Activated T-helper 1 cell treated with anti-CD3 and anti-CD28 coated beads, Interleukin-12 subunit alpha, Interleukin-12 subunit beta, Interleukin-2, Interleukin-4 antibody, amounts not matched to agents 30 ng/mL and 10 ng/mL and 1 ng/mL, durations not matched to agents 14 hours and 24 hours and 36 hours (primary cell): ENCODE measurements around the gene HOXA4. TPM values are rescaled to one million over a fixed set of nuclear protein-coding genes. Genes with fewer than 3 reads are reported as not detected.

Experiments used
- DNase-seq: peaks from one replicate; pipeline ENCODE4 v3.0.0; 2021; ENCODE audit warnings: low spot score
- H3K27ac Mint-ChIP-seq: one replicate; pipeline ENCODE4 v1.8.0; 2021; ENCODE audit warnings: mild to moderate bottlenecking, mixed read lengths
- H3K27me3 Mint-ChIP-seq: one replicate; pipeline ENCODE4 v1.8.0; 2022; ENCODE audit warnings: mild to moderate bottlenecking, moderate library complexity, mixed read lengths; ENCODE audit not compliant: insufficient read depth
- H3K36me3 Mint-ChIP-seq: one replicate; pipeline ENCODE4 v1.8.0; 2021; ENCODE audit warnings: low read depth, mixed read lengths
- H3K4me1 Mint-ChIP-seq: one replicate; pipeline ENCODE4 v1.8.0; 2021; ENCODE audit warnings: low read depth, mixed read lengths
- H3K4me3 Mint-ChIP-seq: one replicate; pipeline ENCODE4 v1.8.0; 2021; ENCODE audit warnings: mild to moderate bottlenecking, moderate library complexity, mixed read lengths
- H3K9me3 Mint-ChIP-seq: one replicate; pipeline ENCODE4 v1.8.0; 2021; ENCODE audit warnings: mixed read lengths
- intact Hi-C: fragments of 100-400 bp; cut with micrococcal nuclease; formaldehyde crosslinking; loops from one replicate; pipeline ENCODE4 v1.15.1; 2024
- total RNA-seq: library from RNA; stranded (reverse); gene quantifications from 2 replicates; pipeline ENCODE4 v1.2.3, GENCODE V29; 2022

The HOXA4 gene
- total RNA-seq, 1 donor from 2014 or later, result not detected

DNA sequence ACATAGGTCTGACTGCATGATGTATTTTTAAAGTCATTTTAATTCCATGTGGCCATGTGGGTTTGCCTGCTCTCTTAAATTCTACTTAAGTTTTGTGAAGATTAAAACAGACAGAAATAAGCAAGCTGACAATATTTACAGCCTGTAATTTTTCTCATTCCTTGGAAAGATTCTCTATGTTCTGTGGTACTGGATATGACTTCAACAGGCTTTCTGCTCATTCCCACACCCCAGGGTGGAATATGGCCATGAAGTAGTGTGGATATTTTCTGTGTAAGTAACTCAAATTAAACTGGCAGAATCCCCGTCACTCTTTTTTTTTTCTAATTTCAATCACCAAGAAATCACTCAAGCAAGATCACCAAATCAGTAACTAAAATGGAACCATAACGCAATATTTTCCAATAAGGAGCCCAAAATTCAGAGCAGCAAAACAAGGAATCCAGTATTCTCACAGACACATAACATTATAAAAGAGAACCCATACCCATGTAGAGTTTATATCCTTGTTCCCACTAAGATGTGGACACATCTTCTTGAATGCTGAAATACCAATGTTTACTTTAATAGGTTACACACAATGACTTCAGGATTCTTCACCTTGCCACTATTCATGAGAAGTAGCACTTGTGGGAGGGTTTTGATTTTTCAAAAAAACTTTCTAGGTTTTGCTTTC, 7.2 kb upstream of the HOXA4 start:
- peaks cover 33% of the 10 kb centered on the region for H3K4me1 Mint-ChIP-seq
- no peak overlapping the region for H3K27ac Mint-ChIP-seq
- H3K27me3 Mint-ChIP-seq, result peaks cover 33% of the 10 kb centered on the region
- intact Hi-C loops, result no loop called here
- peaks cover 3% of the 10 kb centered on the region for H3K36me3 Mint-ChIP-seq
- no peak for DNase-seq
- no peaks in the 10 kb centered on the region for H3K9me3 Mint-ChIP-seq
- no peak overlapping the region for H3K4me3 Mint-ChIP-seq

DNA sequence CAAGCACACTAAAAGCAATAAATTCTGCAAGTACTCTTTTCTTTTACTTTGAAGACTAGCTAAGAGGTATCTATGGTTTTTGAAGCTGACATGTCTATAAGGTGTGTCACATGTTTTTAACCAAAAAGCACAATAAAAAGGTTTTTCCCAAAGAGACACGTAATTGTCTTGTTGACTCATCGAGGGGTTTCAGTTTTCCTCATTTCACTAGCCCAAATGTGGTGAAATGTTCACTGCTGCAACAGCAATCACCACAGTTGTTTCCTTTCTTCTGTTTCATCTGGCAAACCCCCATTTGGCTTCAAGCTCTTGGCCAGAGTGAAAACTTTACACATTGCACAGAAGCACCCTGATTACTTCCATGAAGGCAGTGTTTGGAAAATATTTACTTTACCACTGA, 3.8 kb upstream of the HOXA4 start:
- Mint-ChIP-seq H3K36me3 (peaks cover 3% of the 10 kb centered on the region), H3K27me3 (peaks cover 36% of the 10 kb centered on the region), H3K4me3 (peak overlapping the region; percentile 56), H3K9me3 (no peaks in the 10 kb centered on the region), H3K27ac (peak overlapping the region; percentile 30), H3K4me1 (peaks cover 33% of the 10 kb centered on the region)
- no peak for DNase-seq
- intact Hi-C loops, result loop anchor here (1.0 to 5.0 kb wide), 5 partner anchors 16 to 1018 kb away; partner anchors contain the start of gene SKAP2

DNA sequence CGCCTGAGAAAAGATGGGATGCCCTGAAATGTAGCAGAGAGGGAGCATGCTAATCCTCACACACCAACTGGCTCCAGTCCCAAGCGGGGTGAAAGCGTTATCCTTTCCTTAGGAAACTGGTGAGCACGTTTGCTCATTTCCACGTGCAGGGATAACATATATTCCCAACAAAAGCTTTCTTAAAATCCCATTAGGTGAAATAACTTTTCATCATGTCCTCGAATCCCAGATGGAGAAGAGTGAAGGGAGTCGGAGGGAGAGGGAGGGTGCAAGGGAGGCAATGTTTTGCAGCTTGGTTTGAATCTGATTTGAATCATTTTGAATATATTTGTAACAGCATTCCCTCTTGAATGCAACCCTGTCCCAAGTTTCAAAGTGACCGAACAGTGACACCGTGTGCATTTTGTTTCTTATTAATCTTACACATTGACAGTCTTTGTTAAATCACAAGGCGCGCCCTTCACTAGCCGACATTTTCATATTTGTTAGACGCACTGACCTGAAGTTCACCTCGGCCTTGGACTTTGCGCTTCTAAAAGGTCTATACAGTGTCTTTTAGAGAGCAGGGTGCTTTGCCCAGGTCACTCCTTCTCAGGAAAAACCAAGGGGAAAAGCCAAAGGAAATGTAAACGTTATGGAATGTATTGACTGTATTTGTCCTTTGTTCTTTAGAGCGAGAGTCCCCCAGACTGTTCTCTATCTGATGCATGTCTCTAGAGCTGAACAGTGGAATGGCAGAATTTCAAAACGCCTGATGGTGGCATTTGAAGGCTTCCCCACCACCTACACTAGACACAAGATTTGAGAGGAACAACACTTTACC, 3.1 kb upstream of the HOXA4 start:
- peaks cover 38% of the 10 kb centered on the region for H3K27me3 Mint-ChIP-seq
- peak overlapping the region; percentile 20 for H3K4me3 Mint-ChIP-seq
- intact Hi-C loops, result loop anchor here (1.0 to 5.0 kb wide), 5 partner anchors 17 to 1019 kb away; partner anchors contain the start of gene SKAP2
- peaks cover 3% of the 10 kb centered on the region for H3K36me3 Mint-ChIP-seq
- DNase-seq, result no peak
- no peaks in the 10 kb centered on the region for H3K9me3 Mint-ChIP-seq
- peak overlapping the region; percentile 31 for H3K27ac Mint-ChIP-seq
- H3K4me1 Mint-ChIP-seq, result peaks cover 33% of the 10 kb centered on the region

DNA sequence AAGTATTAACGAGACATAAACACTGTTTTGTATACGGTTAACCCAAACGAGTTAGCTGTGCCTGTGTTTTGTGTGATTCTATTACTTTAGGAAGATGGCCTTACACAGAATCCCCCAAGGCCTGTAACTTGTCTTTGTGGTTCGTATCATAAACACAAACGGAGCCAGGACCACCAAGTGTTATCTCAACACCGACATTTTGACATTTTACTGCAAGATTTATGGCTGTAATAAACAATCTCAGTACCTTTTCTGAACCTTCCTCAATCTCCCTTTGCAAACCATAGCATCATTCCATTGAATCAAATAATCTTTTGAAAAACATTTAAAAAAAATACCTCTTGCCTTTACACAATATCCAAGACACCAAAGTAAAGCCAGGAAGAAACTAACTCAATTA, 2.4 kb upstream of the HOXA4 start:
- Mint-ChIP-seq H3K4me1 (peaks cover 33% of the 10 kb centered on the region), H3K36me3 (peaks cover 3% of the 10 kb centered on the region), H3K27ac (no peak overlapping the region), H3K9me3 (no peaks in the 10 kb centered on the region), H3K4me3 (no peak overlapping the region), H3K27me3 (peaks cover 39% of the 10 kb centered on the region)
- no peak for DNase-seq
- intact Hi-C loops, result loop anchor here (5.0 kb wide), 1 partner anchor 1019 kb away; no protein-coding TSS in a partner anchor

DNA sequence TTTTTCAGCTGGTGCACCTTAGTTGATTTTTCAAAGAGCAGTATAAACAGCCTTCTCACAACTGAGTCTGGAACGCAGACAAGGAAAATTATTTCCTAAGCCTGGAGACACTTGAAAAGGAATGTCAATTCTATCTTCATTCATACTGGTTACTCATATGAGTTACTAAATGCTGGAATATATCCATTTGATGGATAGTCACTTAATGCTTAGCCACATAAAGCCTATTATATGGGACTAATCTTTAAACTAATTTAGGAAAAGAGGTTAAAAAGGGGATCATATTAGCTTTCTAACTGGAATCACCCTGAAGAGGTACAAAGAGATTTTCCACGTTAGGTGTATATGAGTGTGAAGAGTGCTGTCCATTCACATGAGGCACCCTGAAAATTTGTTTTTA, 1.7 kb upstream of the HOXA4 start:
- Mint-ChIP-seq H3K9me3 (no peaks in the 10 kb centered on the region), H3K27ac (no peak overlapping the region), H3K4me1 (peaks cover 33% of the 10 kb centered on the region), H3K36me3 (peaks cover 3% of the 10 kb centered on the region), H3K4me3 (no peak overlapping the region), H3K27me3 (peaks cover 46% of the 10 kb centered on the region)
- intact Hi-C loops, result loop anchor here (5.0 kb wide), 1 partner anchor 1020 kb away; no protein-coding TSS in a partner anchor
- no peak for DNase-seq

DNA sequence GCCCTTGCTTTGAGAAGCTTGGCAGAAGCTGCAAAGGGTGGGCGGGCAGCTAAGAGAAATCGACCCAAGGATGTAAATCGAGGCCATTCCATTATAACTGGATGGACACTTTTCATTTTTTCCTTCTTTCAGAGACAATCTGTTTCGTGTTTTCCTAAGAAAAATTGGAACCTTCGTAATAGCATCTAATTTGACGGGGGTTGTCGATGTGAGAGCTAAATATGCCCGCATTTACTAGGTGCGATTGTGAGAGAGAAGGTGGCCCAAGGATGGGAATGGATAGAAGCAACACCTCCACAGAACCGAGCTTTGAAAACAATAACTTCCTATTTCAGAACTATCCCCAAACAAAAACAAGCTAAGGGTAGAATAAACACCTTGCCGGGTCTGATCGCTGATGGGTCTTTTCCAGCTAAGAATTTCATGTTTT, 848 bp upstream of the HOXA4 start:
- Mint-ChIP-seq H3K36me3 (peaks cover 3% of the 10 kb centered on the region), H3K9me3 (no peaks in the 10 kb centered on the region), H3K4me1 (peaks cover 33% of the 10 kb centered on the region), H3K27ac (no peak overlapping the region), H3K27me3 (peaks cover 49% of the 10 kb centered on the region), H3K4me3 (peak overlapping the region; percentile 33)
- DNase-seq, result no peak
- intact Hi-C loops, result loop anchor here (5.0 kb wide), 1 partner anchor 1021 kb away; no protein-coding TSS in a partner anchor

DNA sequence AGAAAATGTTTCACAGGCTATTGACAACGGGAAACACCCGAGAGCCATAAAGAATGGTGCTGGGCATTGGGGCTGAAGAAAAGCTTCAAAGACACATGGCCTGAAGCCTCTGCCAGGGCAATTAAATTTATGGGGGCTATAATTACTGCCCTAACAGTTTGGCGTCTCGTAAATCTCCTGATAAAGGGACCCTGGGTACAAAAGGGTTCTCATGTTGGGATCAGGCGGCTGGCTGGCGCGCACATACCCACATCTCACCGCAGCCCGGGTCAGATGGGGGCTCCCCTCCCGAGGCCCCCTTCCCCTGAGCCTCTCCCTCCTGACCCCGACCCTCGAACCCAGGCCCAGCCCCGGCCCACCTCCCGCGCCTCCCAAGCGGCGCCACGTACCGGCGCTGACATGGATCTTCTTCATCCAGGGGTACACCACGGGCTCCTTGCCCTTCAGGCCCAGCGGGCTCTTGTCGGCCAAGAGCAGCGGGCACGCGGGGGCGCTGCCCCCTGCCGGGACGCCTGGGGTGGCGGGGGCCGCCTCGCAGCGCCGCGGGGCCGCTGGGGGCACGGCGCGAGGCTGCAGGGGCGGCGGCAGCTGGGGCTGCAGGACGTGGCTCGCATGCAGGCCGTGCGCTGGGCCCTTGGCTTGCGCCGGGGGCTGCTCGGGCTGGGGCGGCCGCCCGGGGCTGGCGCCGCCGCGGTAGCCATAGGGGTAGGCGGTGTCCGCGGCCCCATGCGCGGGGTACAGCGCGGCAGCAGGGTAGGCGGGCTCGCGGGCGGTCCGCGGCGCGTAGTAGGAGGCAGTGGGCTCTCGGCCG, 623 bp downstream of the HOXA4 start:
- Mint-ChIP-seq H3K27me3 (peaks cover 53% of the 10 kb centered on the region), H3K27ac (no peak overlapping the region), H3K36me3 (peaks cover 3% of the 10 kb centered on the region)

DNA sequence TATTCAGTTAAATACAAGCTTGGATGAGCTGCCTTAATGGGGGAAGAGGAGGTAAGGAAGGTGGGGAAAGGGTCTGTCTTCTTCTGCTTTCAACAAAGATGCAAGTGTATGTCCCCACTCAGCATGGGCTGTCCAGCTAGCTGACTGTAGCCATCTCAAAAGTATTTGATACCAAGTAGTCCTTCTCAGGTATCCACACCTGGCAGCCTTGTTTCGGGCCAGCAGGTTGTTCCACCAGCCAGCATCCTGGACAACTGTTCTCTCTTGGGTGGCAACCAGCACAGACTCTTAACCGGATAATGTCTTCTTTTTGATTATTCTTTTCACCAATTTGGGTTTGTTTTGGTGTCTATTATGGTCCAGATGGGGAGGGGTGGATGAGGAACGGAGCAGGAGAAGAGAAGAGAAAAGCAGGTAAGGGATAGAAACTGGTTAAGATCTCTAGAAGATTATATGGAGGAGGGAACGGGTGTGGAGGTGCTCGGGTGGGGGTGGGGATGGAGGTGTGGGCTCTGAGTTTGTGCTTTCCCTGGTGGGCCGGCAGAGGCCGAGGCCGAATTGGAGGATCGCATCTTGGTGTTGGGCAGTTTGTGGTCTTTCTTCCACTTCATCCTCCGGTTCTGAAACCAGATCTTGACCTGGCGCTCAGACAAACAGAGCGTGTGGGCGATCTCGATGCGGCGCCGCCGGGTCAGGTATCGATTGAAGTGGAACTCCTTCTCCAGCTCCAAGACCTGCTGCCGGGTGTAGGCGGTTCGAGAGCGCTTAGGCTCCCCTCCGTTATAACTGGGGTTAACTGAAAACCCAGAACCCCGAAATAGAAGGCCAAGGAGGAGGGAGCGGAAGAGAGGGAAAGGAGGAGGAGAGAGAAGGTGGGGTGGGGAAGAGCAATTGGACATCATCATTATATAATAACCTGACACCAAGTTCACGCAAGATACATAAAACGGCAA, 1.5 kb downstream of the HOXA4 start:
- Mint-ChIP-seq H3K4me3 (peak overlapping the region; percentile 15), H3K4me1 (peaks cover 10% of the 10 kb centered on the region), H3K36me3 (peaks cover 3% of the 10 kb centered on the region), H3K27ac (no peak overlapping the region), H3K9me3 (no peaks in the 10 kb centered on the region), H3K27me3 (peaks cover 54% of the 10 kb centered on the region)
- intact Hi-C loops, result no loop called here
- no peak for DNase-seq

More for the DNA sequence above, 623 bp downstream of the HOXA4 start:
- no peaks in the 10 kb centered on the region for H3K9me3 Mint-ChIP-seq
- no peak for DNase-seq
- peaks cover 19% of the 10 kb centered on the region for H3K4me1 Mint-ChIP-seq
- peak overlapping the region; percentile 15 for H3K4me3 Mint-ChIP-seq
- intact Hi-C loops, result loop anchor here (5.0 kb wide), 1 partner anchor 1022 kb away; no protein-coding TSS in a partner anchor

DNA sequence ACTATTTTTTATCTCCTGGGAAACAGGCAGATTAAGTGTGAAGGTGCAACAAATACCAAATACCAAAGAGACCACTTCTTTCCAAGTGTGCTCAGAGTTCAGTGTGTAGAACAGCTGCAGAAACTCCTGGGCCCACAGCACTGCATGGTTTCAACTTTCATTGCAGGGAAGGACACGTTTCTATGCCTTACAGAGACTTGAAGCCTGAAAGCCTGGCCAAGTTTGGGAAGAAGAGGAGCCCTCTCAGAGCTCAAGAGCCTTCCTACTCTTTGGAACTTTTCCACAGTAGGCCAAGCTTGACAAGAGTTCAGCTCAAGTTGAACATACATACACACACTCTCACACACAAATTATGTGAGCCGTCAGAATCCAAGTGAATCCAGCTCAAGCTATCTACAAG, 2.5 kb downstream of the HOXA4 start:
- H3K4me1 Mint-ChIP-seq, result peaks cover under 1% of the 10 kb centered on the region
- no peak overlapping the region for H3K4me3 Mint-ChIP-seq
- intact Hi-C loops, result no loop called here
- H3K27me3 Mint-ChIP-seq, result peaks cover 47% of the 10 kb centered on the region
- no peak overlapping the region for H3K27ac Mint-ChIP-seq
- DNase-seq, result no peak
- no peaks in the 10 kb centered on the region for H3K9me3 Mint-ChIP-seq
- H3K36me3 Mint-ChIP-seq, result no peaks in the 10 kb centered on the region

DNA sequence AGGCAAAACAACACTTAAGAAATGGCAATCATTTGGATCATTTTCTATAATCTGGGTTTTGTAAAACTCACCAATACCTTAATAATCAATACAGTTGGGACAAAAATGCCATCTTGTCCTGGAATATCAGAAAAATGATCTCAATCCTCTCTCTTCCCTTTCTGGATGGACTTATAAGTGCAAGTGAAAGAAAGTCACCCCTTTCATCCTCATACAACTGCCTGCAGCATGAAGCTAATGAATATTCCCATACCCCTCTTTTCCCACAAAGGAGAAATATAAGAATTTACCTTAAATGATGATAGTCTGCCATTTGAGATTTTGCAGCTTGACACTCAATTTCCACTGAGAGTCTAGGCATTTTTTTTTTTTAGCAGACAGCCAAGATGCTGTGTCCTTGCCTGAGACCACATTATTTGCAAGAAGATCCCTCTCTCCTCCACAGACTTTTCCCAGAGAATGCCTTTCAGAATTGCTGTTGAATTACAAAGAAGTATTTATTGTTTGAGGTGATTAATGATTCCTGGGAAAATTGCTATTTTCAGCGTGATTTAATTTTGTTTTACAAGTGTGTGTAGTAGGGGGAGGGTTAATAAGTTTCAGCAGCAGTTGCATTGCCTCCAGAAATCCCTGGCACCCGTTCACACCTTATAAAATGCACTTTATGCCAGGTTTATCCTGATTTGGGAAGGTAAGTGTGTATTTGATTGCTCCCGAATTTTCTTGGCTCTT, 3.8 kb downstream of the HOXA4 start:
- Mint-ChIP-seq H3K4me1 (no peaks in the 10 kb centered on the region), H3K36me3 (no peaks in the 10 kb centered on the region), H3K4me3 (no peak overlapping the region), H3K27me3 (peaks cover 38% of the 10 kb centered on the region), H3K9me3 (no peaks in the 10 kb centered on the region), H3K27ac (no peak overlapping the region)
- no peak for DNase-seq
- intact Hi-C loops, result no loop called here

DNA sequence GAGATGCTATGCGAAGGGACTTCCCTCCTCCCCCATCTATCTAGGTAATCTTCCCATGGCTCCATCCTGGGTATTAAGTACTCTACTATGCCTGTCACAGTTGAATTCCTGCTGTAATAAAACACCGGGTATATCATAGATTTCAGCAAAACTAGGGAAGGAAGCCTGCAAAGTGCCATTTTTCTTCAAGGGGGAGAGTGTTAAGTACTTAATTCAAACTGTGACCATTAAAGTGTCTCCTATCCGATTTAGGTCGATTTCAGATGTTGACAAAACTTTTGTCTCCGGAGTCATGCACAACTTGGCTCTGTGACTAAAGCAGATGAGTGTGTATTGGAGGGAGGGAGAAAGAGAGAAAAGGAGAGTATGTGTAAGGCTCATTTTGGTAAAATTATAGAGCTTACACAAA, 4.6 kb downstream of the HOXA4 start:
- Mint-ChIP-seq H3K27ac (no peak overlapping the region), H3K4me3 (no peak overlapping the region), H3K9me3 (no peaks in the 10 kb centered on the region), H3K4me1 (no peaks in the 10 kb centered on the region), H3K27me3 (peaks cover 34% of the 10 kb centered on the region), H3K36me3 (no peaks in the 10 kb centered on the region)
- intact Hi-C loops, result no loop called here
- DNase-seq, result no peak
